H9 (cell line): ENCODE measurements around the gene GALNS. TPM values are rescaled to one million over a fixed set of nuclear protein-coding genes. Genes with fewer than 3 reads are reported as not detected.

ENCODE experiments used
- DNase-seq: peaks from one replicate; pipeline ENCODE4 v3.0.0-alpha.2; 2017
- H2AFZ ChIP-seq: one replicate; pipeline ENCODE4 v1.6.1; 2013; ENCODE audit warnings: mild to moderate bottlenecking, low read length, control low read depth, moderate library complexity
- H2AK5ac ChIP-seq: 2 replicates; pipeline ENCODE4 v1.6.1; 2013; ENCODE audit warnings: low read length, control low read depth, mixed read lengths; ENCODE audit not compliant: insufficient read length
- H2BK120ac ChIP-seq: one replicate; pipeline ENCODE4 v1.6.1; 2013; ENCODE audit warnings: low read depth, mild to moderate bottlenecking, low read length, control low read depth, inconsistent platforms; ENCODE audit not compliant: poor library complexity, severe bottlenecking
- H2BK12ac ChIP-seq: 2 replicates; pipeline ENCODE4 v1.6.1; 2013; ENCODE audit warnings: low read length, control low read depth, mixed read lengths, low read depth; ENCODE audit not compliant: insufficient read length
- H2BK15ac ChIP-seq: 2 replicates; pipeline ENCODE4 v1.6.1; 2013; ENCODE audit warnings: low read depth, low read length, control low read depth
- H2BK20ac ChIP-seq: one replicate; pipeline ENCODE4 v1.6.1; 2013; ENCODE audit warnings: low read depth, mild to moderate bottlenecking, low read length, control low read depth, inconsistent platforms; ENCODE audit not compliant: poor library complexity, severe bottlenecking
- H2BK5ac ChIP-seq: 2 replicates; pipeline ENCODE4 v1.6.1; 2013; ENCODE audit warnings: low read length, control low read depth, mixed read lengths; ENCODE audit not compliant: insufficient read length
- H3K14ac ChIP-seq: 2 replicates; pipeline ENCODE4 v1.6.1; 2013; ENCODE audit warnings: low read length, control low read depth; ENCODE audit not compliant: insufficient read depth
- H3K18ac ChIP-seq: 2 replicates; pipeline ENCODE4 v1.6.1; 2013; ENCODE audit warnings: low read depth, mild to moderate bottlenecking, mixed read lengths, low read length, control low read depth; ENCODE audit not compliant: insufficient read length
- H3K23ac ChIP-seq: 2 replicates; pipeline ENCODE4 v1.6.1; 2013; ENCODE audit warnings: low read length, control low read depth, mixed read lengths, low read depth; ENCODE audit not compliant: insufficient read length
- H3K23me2 ChIP-seq: 2 replicates; pipeline ENCODE4 v1.6.1; 2013; ENCODE audit warnings: low read depth, mild to moderate bottlenecking, mixed read lengths, low read length, control low read depth; ENCODE audit not compliant: insufficient read length, poor library complexity, severe bottlenecking
- H3K27ac ChIP-seq: 2 replicates; pipeline ENCODE4 v1.5.1; 2013; ENCODE audit warnings: low read length, control low read depth, mixed read lengths, low read depth; ENCODE audit not compliant: insufficient read length
- H3K27me3 ChIP-seq: 2 replicates; pipeline ENCODE4 v1.6.1; 2013; ENCODE audit warnings: low read length, control low read depth, inconsistent platforms; ENCODE audit not compliant: insufficient read depth
- H3K4ac ChIP-seq: 2 replicates; pipeline ENCODE4 v1.6.1; 2013; ENCODE audit warnings: low read depth, mild to moderate bottlenecking, control low read depth, inconsistent platforms, low read length, moderate library complexity
- H3K4me1 ChIP-seq: 2 replicates; pipeline ENCODE4 v1.6.1; 2013; ENCODE audit warnings: low read length, control low read depth, inconsistent platforms; ENCODE audit not compliant: insufficient read depth
- H3K4me2 ChIP-seq: 2 replicates; pipeline ENCODE4 v1.6.1; 2013; ENCODE audit warnings: low read length, control low read depth, mixed read lengths; ENCODE audit not compliant: insufficient read length, insufficient read depth
- H3K56ac ChIP-seq: 2 replicates; pipeline ENCODE4 v1.6.1; 2013; ENCODE audit warnings: low read depth, mild to moderate bottlenecking, mixed read lengths, low read length, control low read depth; ENCODE audit not compliant: insufficient read length
- H3K79me1 ChIP-seq: 2 replicates; pipeline ENCODE4 v1.6.1; 2013; ENCODE audit warnings: low read depth, mild to moderate bottlenecking, moderate library complexity, low read length, control low read depth, inconsistent platforms; ENCODE audit not compliant: insufficient read depth, poor library complexity, severe bottlenecking
- H3K79me2 ChIP-seq: 2 replicates; pipeline ENCODE4 v1.6.1; 2013; ENCODE audit warnings: low read length, control low read depth, inconsistent platforms; ENCODE audit not compliant: insufficient read depth
- H3K9ac ChIP-seq: 2 replicates; pipeline ENCODE4 v1.6.1; 2013; ENCODE audit warnings: low read length, control low read depth, mixed read lengths; ENCODE audit not compliant: insufficient read length; ENCODE audit errors: extremely low read depth
- H3K9me3 ChIP-seq: one replicate; pipeline ENCODE4 v1.6.1; 2013; ENCODE audit warnings: low read depth, low read length, inconsistent platforms; ENCODE audit not compliant: control insufficient read depth
- H3T11ph ChIP-seq: one replicate; pipeline ENCODE4 v1.6.1; 2013; ENCODE audit warnings: mild to moderate bottlenecking, low read length, control low read depth, inconsistent platforms
- H4K20me1 ChIP-seq: one replicate; pipeline ENCODE4 v1.6.1; 2013; ENCODE audit not compliant: control insufficient read depth, insufficient read length, insufficient read depth
- H4K5ac ChIP-seq: 2 replicates; pipeline ENCODE4 v1.6.1; 2013; ENCODE audit warnings: low read depth, mild to moderate bottlenecking, mixed read lengths, low read length, control low read depth; ENCODE audit not compliant: insufficient read length
- H4K8ac ChIP-seq: replicated peaks from 2 replicates; pipeline ENCODE4 v1.6.1; 2013; ENCODE audit warnings: low read length, control low read depth, mixed read lengths, low read depth; ENCODE audit not compliant: insufficient read length
- H4K91ac ChIP-seq: 2 replicates; pipeline ENCODE4 v1.6.1; 2013; ENCODE audit warnings: low read depth, mild to moderate bottlenecking, moderate library complexity, mixed read lengths, low read length, control low read depth; ENCODE audit not compliant: insufficient read length
- H3K27ac Mint-ChIP-seq, 3 experiments: 2 replicates in 2 of 3; 3 replicates in 1 of 3; pipeline ENCODE4 v1.8.0; 2020 to 2021; ENCODE audit warnings: mixed read lengths in 3 of 3, mild to moderate bottlenecking in 1 of 3, moderate library complexity in 1 of 3
- H3K27me3 Mint-ChIP-seq: 2 replicates; pipeline ENCODE4 v1.8.0; 2021; ENCODE audit warnings: low read depth, mild to moderate bottlenecking, moderate library complexity, mixed read lengths
- H3K36me3 Mint-ChIP-seq, 3 experiments: 2 replicates in 2 of 3; 3 replicates in 1 of 3; pipeline ENCODE4 v1.8.0; 2020 to 2021; ENCODE audit warnings: low read depth in 3 of 3, mixed read lengths in 3 of 3; ENCODE audit not compliant: insufficient read depth in 1 of 3
- H3K4me1 Mint-ChIP-seq, 2 experiments: 2 replicates each; pipeline ENCODE4 v1.8.0; 2020; ENCODE audit warnings: mixed read lengths in 2 of 2
- H3K4me3 Mint-ChIP-seq, 2 experiments: 2 replicates in 1 of 2; 3 replicates in 1 of 2; pipeline ENCODE4 v1.8.0; 2020 to 2021; ENCODE audit warnings: mild to moderate bottlenecking in 2 of 2, mixed read lengths in 2 of 2, moderate library complexity in 1 of 2
- H3K9me3 Mint-ChIP-seq, 2 experiments: 2 replicates in 1 of 2; 3 replicates in 1 of 2; pipeline ENCODE4 v1.8.0; 2020; ENCODE audit warnings: mild to moderate bottlenecking in 2 of 2, mixed read lengths in 2 of 2, moderate library complexity in 1 of 2
- WGBS: extraction: QIAGEN DNeasy Blood & Tissue Kit; methylation state at CpG from one replicate; pipeline ENCODE4 v1.1.7; 2013; ENCODE audit warnings: missing lambda C conversion rate, low lambda C conversion rate, mixed read lengths; ENCODE audit not compliant: insufficient read length; ENCODE audit errors: extremely low coverage; 5-methylcytosine and 5-hydroxymethylcytosine counted together
- total RNA-seq: library from RNA; stranded (reverse); gene quantifications from 2 replicates; pipeline ENCODE4 v1.2.1, GENCODE V29; 2021
- TF ChIP-seq, protein P1 (sequence below): fragments of 200-600 bp; sonication (generic); conservative IDR thresholded peaks from 3 replicates; pipeline ENCODE4 v1.8.0; 2021; ENCODE audit warnings: antibody characterized with exemption, mild to moderate bottlenecking

The GALNS gene
- total RNA-seq, 1 experiment from 2014 or later, result 20.3 TPM

DNA sequence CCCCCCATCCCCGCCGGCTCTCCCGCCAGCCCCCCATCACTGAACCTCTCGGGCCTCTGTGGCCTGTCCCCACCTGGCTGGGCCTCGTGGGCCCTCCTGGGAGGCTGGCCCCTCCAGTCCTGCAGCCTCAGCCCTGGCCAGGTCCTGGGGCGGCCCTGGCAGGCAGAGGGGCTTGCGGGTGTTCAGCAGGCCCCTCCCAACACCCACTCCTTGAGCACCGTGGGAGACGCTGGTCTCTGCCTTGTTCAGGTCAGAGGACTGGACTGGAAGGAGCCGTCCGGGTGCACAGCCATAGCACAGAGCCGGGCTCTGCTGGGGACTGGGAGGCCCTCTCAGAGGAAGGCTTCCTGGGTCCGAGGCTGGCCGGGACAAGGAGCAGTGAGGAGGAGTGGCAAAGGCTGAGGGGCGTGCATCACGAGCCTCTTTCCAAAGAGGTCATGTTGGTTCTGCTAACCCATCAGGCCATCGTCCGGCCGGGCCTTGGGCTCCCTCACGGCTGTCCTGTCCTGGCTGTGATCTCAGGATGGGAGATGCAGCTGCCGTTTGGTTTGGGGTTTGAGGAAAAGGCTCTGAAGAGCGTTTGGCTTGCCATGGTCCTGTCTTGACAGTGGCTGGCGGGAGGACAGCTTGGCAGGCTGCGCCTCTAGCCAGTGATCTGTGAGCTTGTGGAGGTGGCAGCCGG is 16.0 kb upstream of the GALNS start:
- no peaks in the 10 kb centered on the region for H3K23me2 ChIP-seq
- H3K79me2 ChIP-seq, result no peaks in the 10 kb centered on the region
- H4K8ac ChIP-seq, result no peak overlapping the region
- H3K4me2 ChIP-seq, result no peak overlapping the region
- H3K4me3 Mint-ChIP-seq, result no peak overlapping the region
- H3K9me3 Mint-ChIP-seq, result no peaks in the 10 kb centered on the region
- no peak overlapping the region for H3K23ac ChIP-seq
- DNase-seq, result no peak
- no peaks in the 10 kb centered on the region for H3K27me3 ChIP-seq
- no peak overlapping the region for H3K4ac ChIP-seq
- H2BK15ac ChIP-seq, result no peak overlapping the region
- H3K9ac ChIP-seq, result no peak overlapping the region
- H2BK5ac ChIP-seq, result no peak overlapping the region
- H3K27ac ChIP-seq, result no peak overlapping the region
- H3K56ac ChIP-seq, result no peak overlapping the region
- no peaks in the 10 kb centered on the region for H4K20me1 ChIP-seq
- no peak overlapping the region for H2AK5ac ChIP-seq
- no peak overlapping the region for H2AFZ ChIP-seq
- H4K91ac ChIP-seq, result no peak overlapping the region
- H3K27ac Mint-ChIP-seq, result no peak overlapping the region
- no peaks in the 10 kb centered on the region for H3K4me1 ChIP-seq
- no CpG with 5 or more reads among the region's 25 CpGs for WGBS
- H3K18ac ChIP-seq, result no peak overlapping the region
- no peak overlapping the region for H2BK20ac ChIP-seq
- no peak overlapping the region for H3T11ph ChIP-seq
- no peaks in the 10 kb centered on the region for H3K36me3 Mint-ChIP-seq
- TF ChIP-seq, protein P1, sequence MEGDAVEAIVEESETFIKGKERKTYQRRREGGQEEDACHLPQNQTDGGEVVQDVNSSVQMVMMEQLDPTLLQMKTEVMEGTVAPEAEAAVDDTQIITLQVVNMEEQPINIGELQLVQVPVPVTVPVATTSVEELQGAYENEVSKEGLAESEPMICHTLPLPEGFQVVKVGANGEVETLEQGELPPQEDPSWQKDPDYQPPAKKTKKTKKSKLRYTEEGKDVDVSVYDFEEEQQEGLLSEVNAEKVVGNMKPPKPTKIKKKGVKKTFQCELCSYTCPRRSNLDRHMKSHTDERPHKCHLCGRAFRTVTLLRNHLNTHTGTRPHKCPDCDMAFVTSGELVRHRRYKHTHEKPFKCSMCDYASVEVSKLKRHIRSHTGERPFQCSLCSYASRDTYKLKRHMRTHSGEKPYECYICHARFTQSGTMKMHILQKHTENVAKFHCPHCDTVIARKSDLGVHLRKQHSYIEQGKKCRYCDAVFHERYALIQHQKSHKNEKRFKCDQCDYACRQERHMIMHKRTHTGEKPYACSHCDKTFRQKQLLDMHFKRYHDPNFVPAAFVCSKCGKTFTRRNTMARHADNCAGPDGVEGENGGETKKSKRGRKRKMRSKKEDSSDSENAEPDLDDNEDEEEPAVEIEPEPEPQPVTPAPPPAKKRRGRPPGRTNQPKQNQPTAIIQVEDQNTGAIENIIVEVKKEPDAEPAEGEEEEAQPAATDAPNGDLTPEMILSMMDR, result no peak
- H3K9me3 ChIP-seq, result no peaks in the 10 kb centered on the region
- no peak overlapping the region for H2BK120ac ChIP-seq
- no peaks in the 10 kb centered on the region for H3K4me1 Mint-ChIP-seq
- no peak overlapping the region for H2BK12ac ChIP-seq
- H4K5ac ChIP-seq, result no peak overlapping the region
- no peak overlapping the region for H3K14ac ChIP-seq
- peaks cover 4% of the 10 kb centered on the region for H3K27me3 Mint-ChIP-seq
- no peaks in the 10 kb centered on the region for H3K79me1 ChIP-seq
